Measurements from ENCODE around the gene LAMA2. TPM values are rescaled to one million over a fixed set of nuclear protein-coding genes. Genes with fewer than 3 reads are reported as not detected.

LAMA2 gene
- total and polyA plus RNA-seq, 5 donors, result 28.7 to 176 (median 134) TPM

DNA sequence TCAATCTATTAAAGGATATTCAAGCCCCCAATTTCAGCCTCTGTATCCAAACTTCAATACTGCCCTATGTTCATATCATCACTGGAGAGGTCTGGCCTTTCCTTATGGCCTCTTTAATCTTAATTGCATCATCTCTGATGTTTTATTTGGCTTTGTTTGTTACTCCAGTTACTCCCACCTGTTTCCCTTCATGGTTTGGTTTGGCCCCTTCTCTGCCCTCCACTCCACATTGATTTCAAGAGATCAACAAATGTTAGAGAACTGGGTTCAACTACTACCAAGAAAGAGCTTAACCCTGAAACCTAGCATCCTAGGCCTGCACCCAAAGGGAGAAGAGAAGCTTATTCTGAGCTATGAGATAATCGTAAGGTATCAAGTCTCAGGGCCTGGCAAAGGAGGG lies 221.6 kb downstream of the LAMA2 start:
- H3K27ac ChIP-seq (ENCODE audit: low read length), result peak overlapping the region; percentile 66

DNA sequence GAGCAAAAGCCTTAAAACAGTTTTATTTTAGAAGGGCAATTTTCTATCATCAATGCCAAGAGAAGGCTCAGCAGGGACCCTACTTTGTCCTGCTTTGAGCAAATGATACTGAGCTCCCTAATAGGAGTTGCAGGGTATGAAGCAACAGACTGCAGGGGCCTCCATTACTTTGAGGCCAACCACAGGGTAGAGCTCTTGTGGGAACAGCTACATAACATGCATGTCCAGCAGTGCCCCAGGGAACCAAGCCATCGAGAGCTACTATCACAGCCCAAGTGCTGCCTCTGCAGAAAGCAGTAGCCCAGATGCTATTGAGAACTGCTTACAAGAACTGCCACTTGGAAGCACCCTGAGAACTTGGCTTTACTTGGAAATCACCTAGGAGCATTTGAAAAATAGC lies 222.1 kb downstream of the LAMA2 start:
- intact Hi-C loops (cut with DNase I), result no loop called here
- DNase-seq, result peak; percentile 22 to 67 (median 45)
- Histone ChIP-seq H3K27ac (ENCODE audit: low read length) (peak overlapping the region; percentile 66), H3K4me3 (ENCODE audit: low read length) (no peak overlapping the region), H3K9me3 (ENCODE audit: control insufficient read depth, low read length) (no peaks in the 10 kb centered on the region), H3K27me3 (ENCODE audit: control insufficient read depth, insufficient read depth) (no peaks in the 10 kb centered on the region), H3K4me1 (ENCODE audit: control insufficient read depth, insufficient read depth, low read length) (peaks cover 3% of the 10 kb centered on the region)
- ATAC-seq, result peak; percentile 46 to 62
- 35% methylated on average over 1 of the region's 1 CpG for WGBS

More for the DNA sequence above, 221.6 kb downstream of the LAMA2 start:
- H3K27me3 ChIP-seq (ENCODE audit: control insufficient read depth, insufficient read depth), result no peaks in the 10 kb centered on the region
- peaks cover 3% of the 10 kb centered on the region for H3K4me1 ChIP-seq (ENCODE audit: control insufficient read depth, insufficient read depth, low read length)
- no peaks in the 10 kb centered on the region for H3K9me3 ChIP-seq (ENCODE audit: control insufficient read depth, low read length)
- ATAC-seq (peak; percentile 17 to 66), DNase-seq (no peak)
- intact Hi-C loops (cut with DNase I), result no loop called here
- H3K4me3 ChIP-seq (ENCODE audit: low read length), result no peak overlapping the region
- WGBS, result 74% methylated on average over 1 of the region's 1 CpG

DNA sequence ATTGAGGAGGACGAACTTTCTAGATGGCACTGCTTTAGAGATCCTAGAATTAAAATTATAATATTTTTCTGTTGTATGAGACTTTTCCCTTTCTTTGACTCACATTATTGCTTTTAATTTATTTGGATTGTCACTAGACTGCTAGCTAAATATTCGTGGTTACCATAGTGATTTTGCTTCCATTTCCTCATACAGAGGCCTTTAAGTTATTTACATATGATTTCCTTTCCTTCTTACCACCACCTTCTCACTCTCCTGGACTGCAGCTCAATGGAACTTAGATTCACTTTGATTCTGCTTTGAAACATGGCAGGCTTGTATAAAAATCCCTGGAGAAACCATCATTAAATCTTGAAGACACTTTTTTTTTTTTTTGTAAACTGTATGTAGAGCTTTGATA lies 222.9 kb downstream of the LAMA2 start:
- intact Hi-C loops (cut with DNase I), result no loop called here
- 70% methylated on average over 2 of the region's 2 CpGs for WGBS
- Histone ChIP-seq H3K4me3 (ENCODE audit: low read length) (no peak overlapping the region), H3K27me3 (ENCODE audit: control insufficient read depth, insufficient read depth) (no peaks in the 10 kb centered on the region), H3K27ac (ENCODE audit: low read length) (no peak overlapping the region), H3K9me3 (ENCODE audit: control insufficient read depth, low read length) (no peaks in the 10 kb centered on the region), H3K4me1 (ENCODE audit: control insufficient read depth, insufficient read depth, low read length) (peaks cover 3% of the 10 kb centered on the region)
- ATAC-seq, result no peak
- DNase-seq, result no peak

DNA sequence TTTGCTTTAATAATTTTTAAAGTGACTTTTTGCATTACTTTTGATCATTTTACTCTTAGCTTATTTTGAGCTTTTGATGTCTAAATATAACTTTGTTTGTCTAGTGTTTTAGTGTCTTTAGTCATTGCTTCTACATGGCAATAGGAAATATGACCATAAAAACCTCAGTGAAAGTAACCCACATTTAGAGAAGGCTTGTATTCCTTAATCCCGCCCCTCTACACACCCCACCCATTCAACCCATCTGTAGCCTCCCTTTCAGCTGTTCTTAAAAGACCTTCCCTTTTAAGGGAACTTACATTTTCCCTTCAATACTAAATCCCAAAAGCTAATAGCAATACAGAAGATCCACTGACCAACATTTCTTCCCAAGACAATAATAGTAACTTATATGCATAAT lies 225.4 kb downstream of the LAMA2 start:
- Histone ChIP-seq H3K27me3 (ENCODE audit: control insufficient read depth, insufficient read depth) (no peaks in the 10 kb centered on the region), H3K4me3 (ENCODE audit: low read length) (no peak overlapping the region), H3K9me3 (ENCODE audit: control insufficient read depth, low read length) (no peaks in the 10 kb centered on the region), H3K4me1 (ENCODE audit: control insufficient read depth, insufficient read depth, low read length) (peaks cover 3% of the 10 kb centered on the region), H3K27ac (ENCODE audit: low read length) (no peak overlapping the region)
- ATAC-seq (no peak), DNase-seq (no peak)
- intact Hi-C loops (cut with DNase I), result no loop called here
- 39% methylated on average over 1 of the region's 1 CpG for WGBS

DNA sequence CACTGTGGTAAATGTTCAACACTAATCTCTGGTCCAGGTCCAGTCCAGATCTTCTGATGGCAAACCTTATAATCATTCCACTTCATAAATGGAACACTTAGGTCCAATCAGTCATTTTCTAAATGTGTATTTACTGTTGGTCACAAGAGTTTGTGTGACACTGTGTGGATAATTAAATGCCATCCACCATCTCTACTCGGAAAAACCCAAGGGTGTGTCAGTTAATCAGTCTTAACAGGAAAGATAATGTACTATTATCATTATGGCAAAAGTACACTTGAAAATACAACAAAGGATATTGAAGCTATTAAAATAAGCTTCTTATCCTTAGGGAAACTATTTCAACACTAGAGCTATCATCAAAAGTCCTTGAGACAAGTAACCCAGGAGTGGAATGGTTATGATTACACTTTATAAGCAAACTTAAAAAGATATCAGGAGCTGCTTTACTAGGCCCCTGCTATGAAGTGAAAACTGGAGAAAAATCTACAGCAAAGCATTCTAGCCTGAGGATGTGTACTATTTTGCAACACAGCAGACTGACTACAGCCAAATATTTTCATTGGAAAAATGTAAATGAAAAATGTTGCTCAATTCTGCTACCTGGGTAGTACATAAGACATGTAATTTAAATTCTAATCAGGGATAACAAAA lies 227.9 kb downstream of the LAMA2 start:
- DNase-seq (no peak), ATAC-seq (peak; percentile 36 to 54)
- H3K9me3 ChIP-seq (ENCODE audit: control insufficient read depth, low read length), result no peaks in the 10 kb centered on the region
- no peaks in the 10 kb centered on the region for H3K27me3 ChIP-seq (ENCODE audit: control insufficient read depth, insufficient read depth)
- 19% methylated on average over 1 of the region's 1 CpG for WGBS
- H3K4me1 ChIP-seq (ENCODE audit: control insufficient read depth, insufficient read depth, low read length), result peaks cover 2% of the 10 kb centered on the region
- no peak overlapping the region for H3K4me3 ChIP-seq (ENCODE audit: low read length)
- intact Hi-C loops (cut with DNase I), result no loop called here
- no peak overlapping the region for H3K27ac ChIP-seq (ENCODE audit: low read length)

DNA sequence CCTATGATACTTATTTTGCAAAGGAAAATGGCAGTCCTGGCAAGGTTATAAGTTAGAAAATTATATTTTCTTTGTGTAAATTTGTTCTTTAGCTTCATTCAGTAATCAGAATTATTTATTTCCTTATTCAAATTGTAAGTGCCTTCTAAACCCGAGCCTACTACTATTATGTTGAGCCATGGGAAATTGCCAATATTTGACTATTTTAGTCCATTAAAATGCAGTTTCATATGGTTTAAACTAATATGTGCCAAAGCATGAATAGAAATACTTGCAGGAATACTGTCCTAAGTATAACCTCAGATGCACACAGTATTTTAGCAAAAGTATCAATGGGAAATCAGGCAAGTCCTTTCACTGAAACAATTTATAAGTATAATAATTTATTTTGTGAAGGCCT lies 228.4 kb downstream of the LAMA2 start:
- 75% methylated on average over 1 of the region's 1 CpG for WGBS
- no peaks in the 10 kb centered on the region for H3K27me3 ChIP-seq (ENCODE audit: control insufficient read depth, insufficient read depth)
- H3K4me3 ChIP-seq (ENCODE audit: low read length), result no peak overlapping the region
- H3K27ac ChIP-seq (ENCODE audit: low read length), result no peak overlapping the region
- DNase-seq (no peak), ATAC-seq (no peak)
- no peaks in the 10 kb centered on the region for H3K9me3 ChIP-seq (ENCODE audit: control insufficient read depth, low read length)
- peaks cover 2% of the 10 kb centered on the region for H3K4me1 ChIP-seq (ENCODE audit: control insufficient read depth, insufficient read depth, low read length)
- intact Hi-C loops (cut with DNase I), result no loop called here

DNA sequence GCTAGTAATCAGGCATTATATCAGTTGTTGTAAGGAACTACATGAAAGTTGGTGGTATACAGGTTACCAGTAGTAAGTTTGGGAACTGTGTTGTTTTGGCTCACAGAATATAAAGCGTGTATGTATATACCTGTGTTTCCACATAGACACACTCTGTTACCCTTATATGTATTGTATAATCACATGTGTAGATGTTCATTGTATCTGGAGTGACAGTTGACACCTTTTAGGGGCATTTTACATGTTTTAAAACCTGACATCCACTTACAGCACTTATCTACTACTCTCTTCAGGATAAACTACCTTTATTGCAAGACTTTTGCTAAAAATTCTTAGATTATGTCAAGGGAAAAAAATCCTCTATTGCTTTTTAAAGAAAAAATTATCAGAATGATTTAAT lies 228.9 kb downstream of the LAMA2 start:
- Histone ChIP-seq H3K4me3 (ENCODE audit: low read length) (no peak overlapping the region), H3K27me3 (ENCODE audit: control insufficient read depth, insufficient read depth) (no peaks in the 10 kb centered on the region), H3K27ac (ENCODE audit: low read length) (no peak overlapping the region), H3K9me3 (ENCODE audit: control insufficient read depth, low read length) (no peaks in the 10 kb centered on the region), H3K4me1 (ENCODE audit: control insufficient read depth, insufficient read depth, low read length) (peaks cover 2% of the 10 kb centered on the region)
- intact Hi-C loops (cut with DNase I), result no loop called here
- WGBS, result 91% methylated on average over 1 of the region's 1 CpG
- DNase-seq, result no peak
- no peak for ATAC-seq

DNA sequence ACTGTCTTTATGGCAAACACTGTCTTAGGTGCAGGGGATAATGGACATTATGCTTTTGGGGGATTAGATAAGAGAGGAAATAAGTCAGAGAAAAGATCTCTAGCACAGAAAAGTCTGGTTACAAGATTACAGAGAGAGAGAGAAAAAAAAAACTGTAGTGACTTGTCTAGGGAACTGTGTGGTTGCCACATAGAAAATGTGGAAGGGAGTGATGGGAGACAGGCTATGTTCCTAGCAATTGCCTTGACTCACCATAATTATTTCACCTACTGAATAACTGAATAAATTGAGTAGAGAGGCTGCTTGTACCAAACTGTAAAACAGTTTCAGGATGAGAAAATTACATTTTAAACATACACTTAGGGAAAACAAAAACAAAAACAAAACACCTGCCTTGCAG lies 229.7 kb downstream of the LAMA2 start:
- Histone ChIP-seq H3K4me3 (ENCODE audit: low read length) (no peak overlapping the region), H3K4me1 (ENCODE audit: control insufficient read depth, insufficient read depth, low read length) (peaks cover 2% of the 10 kb centered on the region), H3K9me3 (ENCODE audit: control insufficient read depth, low read length) (no peaks in the 10 kb centered on the region), H3K27me3 (ENCODE audit: control insufficient read depth, insufficient read depth) (no peaks in the 10 kb centered on the region), H3K27ac (ENCODE audit: low read length) (no peak overlapping the region)
- intact Hi-C loops (cut with DNase I), result no loop called here
- DNase-seq (no peak), ATAC-seq (peak in 1 of 2 donors; percentile 39)

DNA sequence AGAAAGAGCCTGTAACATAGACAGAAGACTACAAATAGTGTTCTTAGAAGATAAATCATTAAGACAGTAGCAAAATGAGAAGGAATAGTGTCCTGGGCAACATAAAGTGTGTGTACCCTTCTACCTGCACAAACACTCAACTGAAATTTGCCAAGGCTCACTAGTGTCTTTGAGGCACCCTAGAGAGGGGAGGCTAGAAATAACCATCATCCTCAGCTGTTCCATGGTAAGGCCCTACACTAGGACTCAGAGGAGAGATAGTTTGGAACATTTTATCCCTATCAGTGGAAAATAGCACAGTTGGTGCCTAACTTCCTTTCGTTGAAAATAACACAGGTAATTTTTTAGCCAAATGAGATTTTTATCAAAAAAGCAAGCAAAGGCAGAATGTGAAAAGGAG lies 230.7 kb downstream of the LAMA2 start:
- Histone ChIP-seq H3K4me3 (ENCODE audit: low read length) (no peak overlapping the region), H3K27me3 (ENCODE audit: control insufficient read depth, insufficient read depth) (no peaks in the 10 kb centered on the region), H3K9me3 (ENCODE audit: control insufficient read depth, low read length) (no peaks in the 10 kb centered on the region), H3K27ac (ENCODE audit: low read length) (no peak overlapping the region), H3K4me1 (ENCODE audit: control insufficient read depth, insufficient read depth, low read length) (peaks cover 2% of the 10 kb centered on the region)
- ATAC-seq (peak; percentile 26 to 35), DNase-seq (no peak)
- intact Hi-C loops (cut with DNase I), result no loop called here
- 48% methylated on average over 1 of the region's 1 CpG for WGBS

DNA sequence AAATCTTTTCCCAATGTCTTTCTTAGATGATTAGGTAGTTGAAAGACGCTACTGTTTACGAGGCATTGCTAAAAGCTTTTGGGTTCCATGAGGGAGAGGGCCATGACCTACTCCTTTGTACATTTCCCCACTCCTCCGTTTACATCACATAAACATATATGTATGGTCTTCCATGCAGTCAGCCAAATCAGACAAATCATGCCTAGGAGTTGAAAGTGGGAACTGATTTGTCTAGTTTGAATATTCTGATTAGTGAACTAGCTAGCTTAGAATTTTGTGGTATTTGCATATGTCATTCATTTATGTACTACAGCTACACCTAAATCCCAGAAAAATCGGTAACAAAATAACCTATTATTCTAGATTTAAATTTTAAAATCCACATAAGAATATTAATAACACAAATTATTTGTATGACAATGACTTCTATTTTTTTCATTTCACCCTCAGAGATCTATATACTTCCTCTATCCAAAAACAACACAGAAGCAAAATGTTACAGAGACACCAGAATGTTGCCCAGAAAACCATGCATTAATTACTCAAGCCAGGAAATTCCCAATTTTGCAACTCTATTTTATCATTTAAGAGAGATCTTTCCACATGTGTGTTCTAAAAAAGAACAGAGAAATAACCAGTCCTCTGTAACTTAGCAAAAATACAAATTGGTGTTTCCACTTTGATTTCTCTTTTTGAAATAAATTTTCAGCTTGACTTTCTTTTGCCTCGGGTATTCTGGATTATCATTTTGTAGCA lies 231.9 kb downstream of the LAMA2 start:
- ATAC-seq (no peak), DNase-seq (no peak)
- H3K27ac ChIP-seq (ENCODE audit: low read length), result no peak overlapping the region
- H3K4me3 ChIP-seq (ENCODE audit: low read length), result no peak overlapping the region
- WGBS, result 82% methylated on average over 5 of the region's 5 CpGs
- H3K27me3 ChIP-seq (ENCODE audit: control insufficient read depth, insufficient read depth), result no peaks in the 10 kb centered on the region
- peaks cover 2% of the 10 kb centered on the region for H3K4me1 ChIP-seq (ENCODE audit: control insufficient read depth, insufficient read depth, low read length)
- intact Hi-C loops (cut with DNase I), result no loop called here
- no peaks in the 10 kb centered on the region for H3K9me3 ChIP-seq (ENCODE audit: control insufficient read depth, low read length)

DNA sequence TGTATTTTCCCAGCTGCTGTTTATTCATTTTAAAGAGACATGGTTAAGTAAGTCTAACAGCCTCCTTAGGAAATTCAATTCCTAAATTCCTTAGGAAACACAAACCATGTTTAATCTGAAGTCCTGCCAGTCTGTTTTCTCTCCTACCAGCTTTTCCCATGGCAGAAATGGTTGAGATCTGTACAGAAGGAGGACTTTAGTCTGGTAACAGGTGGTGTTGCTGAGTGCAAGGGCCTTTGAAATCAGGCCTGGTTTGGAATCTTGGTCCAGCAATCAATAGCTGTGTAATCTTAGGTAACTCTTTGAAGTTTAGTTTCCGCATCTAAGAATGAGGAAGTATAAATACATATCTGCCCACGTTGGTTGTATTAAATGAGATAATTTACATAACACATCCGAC lies 232.5 kb downstream of the LAMA2 start:
- Histone ChIP-seq H3K9me3 (ENCODE audit: control insufficient read depth, low read length) (no peaks in the 10 kb centered on the region), H3K27ac (ENCODE audit: low read length) (no peak overlapping the region), H3K27me3 (ENCODE audit: control insufficient read depth, insufficient read depth) (no peaks in the 10 kb centered on the region), H3K4me1 (ENCODE audit: control insufficient read depth, insufficient read depth, low read length) (peaks cover 2% of the 10 kb centered on the region), H3K4me3 (ENCODE audit: low read length) (no peak overlapping the region)
- intact Hi-C loops (cut with DNase I), result no loop called here
- ATAC-seq, result no peak
- no peak for DNase-seq
- 54% methylated on average over 3 of the region's 3 CpGs for WGBS

Data from right cardiac atrium (tissue), 5 donors.